GM21528 (cell line): Measurements from ENCODE around the gene PAQR7.

Source experiments
- ATAC-seq: cut with Tn5 transposase; IDR thresholded peaks from one replicate; pipeline ENCODE4 v1.9.1; 2021; ENCODE audit warnings: mild to moderate bottlenecking, moderate library complexity; ENCODE audit not compliant: unreplicated experiment, low FRiP score

The PAQR7 gene

DNA sequence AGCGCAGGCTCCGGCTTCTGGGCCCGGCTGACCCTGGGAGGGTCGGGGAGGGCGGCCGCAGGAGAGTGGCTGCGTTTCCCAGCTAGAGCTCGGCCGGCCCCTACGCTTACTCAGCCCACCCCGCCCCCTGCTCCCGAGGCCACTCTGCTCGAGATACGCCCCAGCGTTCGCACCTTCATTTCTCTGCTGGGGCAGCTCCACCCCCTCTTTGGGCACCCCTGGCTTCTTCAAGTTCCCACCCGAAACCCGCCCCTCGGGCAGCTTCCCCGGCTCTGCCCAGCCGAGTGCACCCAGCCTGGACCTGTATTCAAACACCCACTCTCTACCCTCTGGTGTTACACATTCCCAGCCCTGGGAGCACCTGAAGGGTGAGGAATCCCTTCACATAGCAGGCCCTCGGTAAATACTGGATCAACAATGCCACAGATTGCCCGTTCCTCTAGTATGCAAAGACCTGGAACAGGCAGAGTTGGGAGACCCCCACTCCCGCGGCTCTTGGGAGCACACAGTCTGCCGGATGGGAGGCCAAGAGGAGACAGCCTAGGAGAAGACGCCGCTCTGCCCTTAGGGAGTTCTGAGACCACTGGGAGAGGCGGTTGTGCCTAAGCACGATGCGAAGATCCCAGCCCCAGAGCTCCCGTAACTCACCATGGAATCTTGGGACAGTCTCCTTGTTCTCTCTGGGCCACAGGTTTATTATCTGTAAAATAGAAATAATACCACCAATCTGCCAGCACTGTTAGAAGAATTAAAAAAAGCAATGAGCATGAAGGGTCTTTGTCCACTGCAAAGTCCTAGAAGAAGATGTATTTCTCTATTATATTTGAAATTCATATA, 566 bp upstream of the PAQR7 start:
- no peak for ATAC-seq

DNA sequence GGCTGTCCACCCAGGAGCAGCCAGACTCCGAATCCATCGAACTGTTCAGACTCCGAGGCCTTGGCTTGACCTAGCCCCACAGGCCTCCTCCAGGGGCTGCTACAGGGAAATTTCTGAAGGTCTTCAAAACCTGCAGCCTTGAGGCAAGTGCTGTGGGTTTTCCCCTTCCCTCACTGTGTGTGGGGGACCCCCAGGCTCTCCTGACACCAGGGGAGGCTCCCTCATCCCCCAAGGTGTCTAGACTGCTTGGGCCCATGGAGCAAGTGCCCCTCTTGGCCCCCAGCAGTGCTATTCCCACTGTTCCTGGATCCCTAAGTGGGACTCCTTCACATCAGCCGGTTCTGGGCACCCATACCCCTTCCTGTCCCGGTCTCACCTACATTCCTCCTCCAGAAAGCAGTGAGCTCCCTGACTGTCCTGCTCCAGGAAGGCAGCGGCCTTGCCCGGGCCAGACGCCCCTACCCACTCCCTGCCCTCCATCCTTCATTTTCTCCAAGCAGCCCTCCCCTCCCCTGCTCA, 814 bp downstream of the PAQR7 start:
- ATAC-seq = no peak

DNA sequence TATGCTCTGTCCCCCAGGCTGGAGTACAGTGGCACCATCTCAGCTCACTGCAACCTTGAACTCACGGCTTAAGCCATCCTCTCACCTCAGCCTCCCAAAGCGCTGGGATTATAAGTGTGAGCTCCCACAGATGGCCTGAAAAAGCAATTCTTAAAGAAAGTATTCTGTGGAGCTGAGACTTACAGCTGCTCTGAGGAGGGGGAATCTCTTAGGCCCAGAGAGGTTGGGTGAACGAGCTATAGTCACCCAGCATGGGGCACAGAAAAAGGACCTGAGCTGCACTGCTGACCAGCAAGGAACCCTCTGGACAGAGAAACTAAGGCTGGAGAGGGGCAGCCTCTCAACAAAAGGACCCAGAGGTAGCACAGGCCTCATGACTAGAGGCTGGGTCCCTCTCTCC, 1.3 kb downstream of the PAQR7 start:
- no peak for ATAC-seq

DNA sequence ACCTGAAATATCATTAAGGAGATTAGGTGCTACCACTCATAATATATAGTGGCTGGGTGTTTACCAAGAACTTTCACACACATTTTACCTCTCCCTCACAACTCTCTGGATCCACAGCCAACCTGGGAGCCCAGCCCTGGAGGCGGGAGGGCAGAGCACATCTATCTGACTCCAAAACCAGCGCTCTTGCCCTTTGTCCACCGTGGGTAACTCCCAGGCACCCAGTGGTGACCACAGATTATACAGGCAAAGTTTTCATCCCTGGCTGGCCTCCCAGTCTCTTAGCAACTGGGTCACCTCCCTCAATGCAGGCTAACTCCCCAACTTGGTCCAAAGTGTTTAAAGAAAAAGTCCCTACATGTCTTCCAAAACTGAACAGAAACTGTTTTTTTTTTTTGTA, 2.4 kb downstream of the PAQR7 start:
- no peak for ATAC-seq

DNA sequence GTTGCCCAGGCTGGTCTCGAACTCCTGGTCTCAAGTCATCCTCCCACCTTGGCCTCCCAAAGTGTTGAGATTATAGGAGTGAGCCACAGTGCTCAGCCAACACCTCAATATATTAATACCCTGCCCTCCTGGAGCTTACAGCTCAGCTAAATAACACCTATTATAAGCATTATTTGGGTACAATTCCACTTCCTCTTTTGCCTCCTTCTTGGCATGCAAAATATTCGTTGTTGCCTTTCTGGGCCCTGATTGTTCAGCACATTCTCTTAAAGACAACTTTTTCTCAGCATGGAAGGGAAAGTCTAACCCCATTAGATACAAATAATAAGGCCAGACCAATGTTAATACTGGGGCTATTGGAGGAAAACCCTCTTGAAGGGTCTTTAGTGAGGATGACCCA, 2.8 kb downstream of the PAQR7 start:
- no peak for ATAC-seq

DNA sequence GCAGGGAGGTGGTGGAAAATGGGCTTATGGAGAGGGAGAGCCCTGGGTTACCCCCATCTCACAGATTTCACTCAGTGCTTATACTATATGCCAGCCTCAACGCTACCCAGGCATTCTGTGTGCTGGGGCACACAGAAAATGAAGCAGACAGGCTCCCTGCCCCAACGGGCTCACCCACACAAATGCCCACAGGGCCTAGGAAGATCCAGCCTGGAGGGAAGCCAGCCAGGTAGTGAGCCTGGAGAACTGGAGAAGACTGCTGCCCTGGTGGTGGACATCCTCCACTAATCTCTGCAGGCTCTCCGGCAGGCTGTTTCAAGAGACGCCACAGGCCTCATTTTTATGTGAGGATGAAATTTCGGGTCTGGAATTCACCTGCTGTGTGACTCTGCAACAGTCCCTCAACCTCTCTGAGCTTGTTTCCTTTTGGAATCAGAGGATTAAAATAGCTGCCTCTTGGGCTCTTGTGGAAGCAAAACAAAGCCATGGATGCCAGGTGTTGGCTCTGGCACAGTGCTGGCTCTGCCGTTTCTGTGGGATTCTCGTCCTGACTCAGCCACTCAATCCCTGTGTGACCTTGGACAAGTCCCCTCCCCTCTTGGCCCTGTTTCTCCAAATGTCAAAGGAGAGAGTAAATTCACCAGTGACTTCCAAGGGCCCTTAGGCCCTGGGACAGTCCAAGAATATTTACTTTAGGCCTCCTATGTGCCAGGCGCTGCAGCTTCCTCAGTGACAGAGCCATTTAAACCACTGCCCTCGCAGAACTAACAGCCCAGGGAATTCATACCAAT, 3.6 kb downstream of the PAQR7 start:
- ATAC-seq = no peak

DNA sequence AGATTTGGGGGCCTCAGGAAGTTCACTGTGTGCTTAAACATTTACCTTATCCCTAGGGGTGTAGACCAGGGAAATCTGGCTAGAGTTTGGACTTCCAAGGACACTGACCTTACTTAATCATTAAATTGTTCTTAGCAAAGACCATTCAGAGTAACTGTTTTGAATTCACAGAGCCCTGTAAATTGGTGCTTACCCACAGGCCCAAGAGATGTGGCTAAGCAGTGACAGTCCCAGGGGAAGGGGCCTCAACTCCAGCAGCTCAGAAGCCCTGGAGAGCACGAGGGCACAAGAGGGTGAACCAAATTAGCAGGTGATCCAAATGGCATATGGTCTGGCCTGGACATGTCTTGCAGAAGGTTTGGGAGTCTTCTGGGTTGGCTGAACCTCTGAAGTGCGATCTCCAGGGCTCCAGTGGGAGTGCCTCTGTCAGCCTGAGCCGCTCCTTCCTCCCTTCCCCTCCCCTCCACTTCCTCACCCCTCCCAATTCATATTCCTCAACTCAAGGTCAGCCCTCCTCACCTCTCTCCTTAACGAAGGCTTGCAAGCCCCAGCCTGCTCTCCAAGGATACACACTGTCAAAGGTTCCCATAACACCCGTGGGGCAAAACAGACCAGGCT, 4.3 kb downstream of the PAQR7 start:
- no peak for ATAC-seq

DNA sequence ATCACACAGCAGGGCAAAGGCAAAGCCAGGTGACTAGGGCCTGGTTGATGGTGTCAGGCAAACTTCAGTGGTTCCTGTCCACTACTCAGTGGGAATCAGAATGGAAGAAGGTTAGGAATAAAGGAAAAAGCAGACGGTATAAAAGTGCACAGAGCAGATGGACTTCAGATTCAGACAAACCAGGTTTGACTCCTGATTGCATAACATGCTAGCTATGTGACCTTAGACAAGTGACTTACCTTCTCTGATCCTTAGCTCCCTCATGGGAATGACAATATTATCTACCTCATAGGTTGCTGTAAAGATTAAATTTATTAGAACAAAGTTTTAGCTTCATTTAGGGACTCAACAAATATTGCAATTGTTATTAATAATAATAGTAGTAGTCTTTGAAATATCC, 4.9 kb downstream of the PAQR7 start:
- no peak for ATAC-seq

DNA sequence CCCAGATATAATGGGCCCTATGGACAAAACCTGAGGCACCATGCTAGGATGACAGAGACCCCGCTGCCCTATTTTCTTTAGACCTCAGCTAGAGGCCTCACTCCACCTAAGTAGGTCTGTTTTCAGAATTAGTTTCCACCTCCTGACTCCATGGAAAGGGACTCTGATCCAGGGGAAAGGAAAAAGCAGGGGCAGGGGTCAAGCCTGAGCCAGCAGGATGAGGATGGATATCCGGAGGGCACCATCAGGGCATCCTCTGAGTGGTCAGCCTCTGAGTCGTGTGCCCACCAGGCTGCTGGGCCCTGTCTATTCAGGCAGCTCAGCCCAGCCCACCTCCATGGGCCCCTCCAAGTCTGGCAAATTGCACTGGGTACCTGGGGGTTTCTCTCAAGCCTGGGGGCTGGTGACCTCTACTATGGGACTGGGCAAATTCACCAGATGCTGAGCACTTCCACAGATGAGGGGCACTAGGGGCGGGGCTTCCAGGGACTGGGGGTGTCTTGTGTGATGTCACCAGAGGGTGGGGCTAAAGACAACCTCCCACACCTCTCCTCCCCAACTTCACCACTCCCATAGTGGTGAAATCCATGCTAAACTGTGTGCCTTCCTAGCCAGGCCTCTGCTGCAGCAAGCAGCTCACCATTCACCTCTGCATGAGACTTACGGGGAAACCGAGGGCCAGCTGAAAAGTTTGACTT, 5.5 kb downstream of the PAQR7 start:
- ATAC-seq = no peak

DNA sequence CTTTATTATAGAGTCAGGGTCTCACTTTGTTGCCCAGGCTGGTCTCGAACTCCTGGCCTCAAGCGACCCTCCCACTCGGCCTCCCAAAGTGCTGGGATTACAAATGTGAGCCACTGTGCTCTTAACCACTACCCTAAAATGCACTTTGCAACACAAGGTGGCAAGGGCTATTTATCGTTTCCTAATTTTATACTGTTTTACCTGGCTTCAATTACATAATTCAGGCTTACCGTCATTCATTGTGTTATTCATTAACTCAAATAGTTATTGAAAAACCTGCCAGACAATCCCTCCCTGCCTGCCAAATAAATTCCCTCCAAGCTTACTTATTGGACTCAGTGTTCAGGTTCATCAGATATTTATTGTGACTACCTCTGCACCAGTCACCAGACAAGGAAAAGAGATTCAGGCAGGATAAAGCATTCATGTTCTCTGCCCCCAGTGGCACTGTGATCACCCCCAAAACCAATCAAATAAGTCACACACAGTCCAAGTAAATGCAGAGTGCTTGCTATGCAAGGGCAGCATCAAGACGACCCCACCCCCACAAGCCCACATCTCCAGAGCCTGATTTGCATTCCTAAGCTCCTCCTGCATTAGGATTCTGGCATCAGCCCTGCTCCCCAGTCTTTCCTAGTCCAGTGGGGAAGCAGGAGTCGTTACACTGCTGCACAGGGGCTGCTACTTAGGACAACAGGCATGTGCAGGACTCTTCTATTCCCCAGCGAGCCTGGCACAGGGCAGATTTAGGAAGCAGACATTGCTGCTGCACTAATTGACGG, 8.1 kb downstream of the PAQR7 start:
- no peak for ATAC-seq

DNA sequence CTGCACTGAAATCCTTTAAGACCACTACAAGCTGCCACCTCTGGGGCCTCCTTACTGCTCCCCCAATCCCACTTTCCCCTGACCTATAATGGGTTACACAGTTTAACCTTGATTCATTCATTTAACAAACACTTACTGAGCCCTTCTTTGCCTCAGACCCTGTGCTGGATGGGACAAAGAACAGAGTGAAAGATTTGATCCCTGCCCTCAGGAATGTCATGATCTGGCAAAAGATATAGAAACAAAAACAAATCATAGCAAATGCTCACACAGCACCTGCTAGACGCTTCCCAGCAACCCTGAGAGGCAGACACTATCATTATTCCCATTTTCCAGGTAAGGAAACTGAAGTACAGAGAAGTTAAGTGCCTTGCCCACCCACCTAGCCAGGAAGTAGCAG, 9.2 kb downstream of the PAQR7 start:
- ATAC-seq = no peak

DNA sequence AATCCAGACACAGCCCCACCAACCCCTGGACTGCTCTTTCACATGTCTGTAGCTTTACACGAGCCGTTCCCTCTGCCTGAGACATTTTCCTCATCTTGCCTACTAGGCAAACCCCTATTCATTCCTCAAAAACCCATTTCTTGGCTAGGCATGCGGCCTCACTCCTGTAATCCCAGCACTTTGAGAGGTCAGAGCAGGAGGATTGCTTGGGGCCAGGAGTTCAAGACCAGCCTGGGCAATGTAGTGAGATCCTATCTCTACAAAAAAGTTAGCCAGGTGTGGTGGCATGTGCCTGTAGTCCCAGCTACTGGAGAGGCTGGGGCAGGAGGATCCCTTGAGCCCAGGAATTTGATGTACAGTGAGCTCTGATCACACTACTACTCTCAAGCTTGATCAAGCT, 11.1 kb downstream of the PAQR7 start:
- ATAC-seq = no peak

DNA sequence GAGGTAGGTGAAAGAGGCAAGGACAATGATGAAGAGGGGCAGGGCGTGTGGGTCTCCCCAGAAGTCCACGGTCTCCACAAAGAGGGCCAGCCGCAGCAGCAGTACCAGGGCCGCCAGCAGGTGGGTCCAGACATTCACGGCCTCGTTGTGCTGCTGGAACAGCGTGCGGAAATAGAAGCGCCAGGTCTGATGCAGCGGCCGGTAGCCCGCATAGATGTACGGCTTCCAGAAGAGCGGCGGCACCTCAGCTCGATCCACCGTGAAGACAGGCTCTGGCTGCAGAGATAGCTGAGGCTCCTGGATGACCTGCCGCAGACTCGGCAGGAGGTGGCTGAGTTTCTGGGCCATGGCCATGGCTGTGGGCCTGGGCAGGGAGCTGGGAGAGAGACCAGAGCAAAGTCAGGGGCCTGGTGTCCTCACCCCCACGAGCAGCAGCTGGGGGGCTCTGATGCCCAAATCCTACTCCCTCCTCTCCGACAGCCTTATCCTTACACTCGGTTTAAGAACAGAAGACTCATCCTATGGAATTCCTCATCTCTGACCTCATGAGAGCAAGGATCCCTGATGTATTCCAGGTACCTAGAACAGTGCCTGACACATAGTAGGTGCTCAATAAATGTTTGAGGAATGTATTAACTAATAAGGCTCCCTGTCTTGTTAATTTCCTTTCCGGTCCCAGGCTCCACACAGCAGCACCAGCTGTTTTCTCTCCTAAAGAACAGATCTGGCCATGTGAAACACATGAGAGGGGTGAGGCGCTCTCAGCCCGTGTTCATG, 11.8 kb downstream of the PAQR7 start:
- no peak for ATAC-seq

DNA sequence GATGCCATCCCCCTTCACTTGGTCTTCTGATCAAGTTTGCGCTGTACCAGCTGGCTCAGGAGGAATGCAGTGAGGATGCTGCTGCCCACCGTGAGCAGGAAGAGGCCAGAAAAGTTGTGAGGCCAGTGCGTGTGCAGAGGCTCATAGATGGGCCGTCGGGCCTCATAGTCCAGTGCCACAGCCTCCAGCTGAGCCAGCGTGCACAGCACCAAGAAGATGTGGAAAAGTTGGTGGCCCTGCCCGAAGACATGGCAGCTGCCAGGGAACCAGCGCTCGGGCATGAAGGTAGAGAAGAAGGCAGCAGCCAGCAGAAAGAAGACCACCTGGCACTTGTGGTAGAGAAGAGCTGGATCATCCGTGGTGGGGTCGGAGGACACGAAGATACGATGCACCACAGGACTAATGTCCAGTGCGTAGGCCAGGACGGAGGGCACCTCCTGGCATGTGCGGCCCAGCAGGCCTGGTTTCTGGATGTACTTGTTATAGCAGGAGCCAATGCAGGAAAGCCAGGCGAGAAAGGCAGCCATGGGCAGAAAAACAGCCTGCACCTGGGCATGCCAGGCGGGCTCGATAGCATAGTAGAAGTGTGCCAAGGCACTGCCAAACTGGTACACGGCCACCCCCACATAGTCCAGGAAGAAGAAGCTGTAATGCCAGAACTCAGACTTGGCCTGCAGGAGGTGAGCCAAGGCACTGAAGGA, 12.6 kb downstream of the PAQR7 start:
- no peak for ATAC-seq

DNA sequence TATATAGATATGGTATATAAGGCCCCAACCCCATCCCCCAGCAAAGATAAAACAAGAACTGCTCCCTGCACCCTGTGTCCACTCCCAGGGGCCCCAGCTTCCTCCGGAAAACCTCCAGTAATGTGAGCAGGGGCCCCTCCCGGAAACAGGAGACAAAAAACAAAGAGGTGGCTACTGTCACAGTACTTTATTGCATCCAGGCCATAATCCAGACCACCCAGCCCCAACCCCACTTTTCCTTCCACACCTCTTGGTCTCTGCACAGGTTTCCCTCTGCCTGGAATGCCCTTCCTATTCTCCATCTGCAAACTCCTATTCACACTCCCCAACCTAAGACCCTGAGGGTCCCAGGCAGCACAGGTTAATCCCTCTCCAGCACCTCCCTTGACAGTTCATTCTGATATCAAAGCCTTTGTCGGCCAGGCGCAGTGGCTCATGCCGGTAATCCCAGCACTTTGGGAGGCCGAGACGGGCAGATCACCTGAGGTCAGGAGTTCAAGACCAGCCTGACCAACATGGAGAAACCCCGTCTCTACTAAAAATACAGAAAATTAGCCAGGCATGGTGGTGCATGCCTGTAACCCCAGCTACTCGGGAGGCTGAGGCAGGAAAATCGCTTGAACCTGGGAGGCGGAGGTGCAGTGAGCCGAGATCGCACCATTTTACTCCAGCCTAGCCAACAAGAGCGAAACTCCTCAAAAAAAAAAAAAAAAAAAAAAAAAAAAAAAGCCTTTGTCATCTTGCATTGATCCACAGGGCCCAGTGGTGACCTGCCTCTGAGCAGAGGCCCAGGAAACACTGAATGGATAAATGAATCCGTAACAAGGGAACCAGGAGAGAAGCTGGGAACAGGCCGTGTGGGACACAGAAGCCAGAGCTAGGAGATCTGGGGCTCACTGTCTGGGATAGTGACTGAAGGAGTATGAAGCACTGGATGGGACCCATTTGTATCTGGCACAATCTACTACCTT, 13.9 kb downstream of the PAQR7 start:
- no peak for ATAC-seq

DNA sequence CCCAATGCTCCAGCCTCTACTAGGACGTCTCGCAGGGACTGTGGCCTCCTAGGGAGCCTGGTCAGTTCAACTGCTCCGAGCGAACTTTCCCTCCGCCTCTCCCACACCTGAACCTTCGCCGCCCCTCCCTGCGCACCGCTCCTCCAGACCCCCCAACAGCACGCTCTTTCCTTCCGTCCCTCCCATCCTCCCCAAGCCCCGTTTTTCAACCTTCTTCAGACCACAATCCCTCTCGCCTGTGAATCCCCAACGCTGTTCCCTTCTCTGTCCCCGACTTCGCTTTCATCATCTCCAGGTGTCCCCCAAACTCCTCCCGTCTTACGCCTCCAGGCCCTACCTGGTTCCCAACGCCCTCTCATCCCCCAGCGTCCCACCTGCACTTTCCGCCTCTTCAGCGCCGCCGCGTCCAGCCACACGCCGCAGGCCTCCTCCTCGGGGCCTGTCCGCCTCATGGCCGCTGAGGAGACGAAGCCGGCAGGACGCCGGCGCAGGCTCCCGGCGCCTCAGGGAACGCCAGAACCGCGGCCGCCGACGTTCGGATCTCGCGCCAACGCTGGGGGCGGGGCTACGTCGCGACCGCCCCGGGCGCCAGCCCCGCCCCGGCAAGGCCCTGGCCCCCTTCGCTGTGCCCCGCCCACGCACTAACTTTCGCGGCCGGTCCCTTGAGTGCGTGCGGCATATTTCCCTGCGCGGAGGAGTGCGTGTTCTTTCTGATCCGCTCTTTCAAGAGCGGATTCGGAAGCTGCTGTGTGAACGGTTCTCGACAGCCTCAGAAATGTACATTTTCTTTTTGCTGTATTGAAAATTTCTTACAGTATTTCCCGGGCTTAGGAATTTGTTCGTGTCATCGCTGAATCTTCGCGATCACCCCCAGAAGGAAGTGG, 16.4 kb downstream of the PAQR7 start, which contains the start of gene AUNIP:
Gene AUNIP, minus strand, starts transcription at position 552 of the 884 bp plus-strand sequence. Its CDS starts 100 bp downstream, at position 452.
- peak; percentile 79 for ATAC-seq
